Activated T-cell treated with anti-CD3 and anti-CD28 coated beads for 1 hour (primary cell): ENCODE results near the gene PBX4.

Experiments
- DNase-seq: peaks from one replicate; pipeline ENCODE4 v3.0.0-alpha.2; 2020; ENCODE audit warnings: low read depth

The PBX4 gene

DNA sequence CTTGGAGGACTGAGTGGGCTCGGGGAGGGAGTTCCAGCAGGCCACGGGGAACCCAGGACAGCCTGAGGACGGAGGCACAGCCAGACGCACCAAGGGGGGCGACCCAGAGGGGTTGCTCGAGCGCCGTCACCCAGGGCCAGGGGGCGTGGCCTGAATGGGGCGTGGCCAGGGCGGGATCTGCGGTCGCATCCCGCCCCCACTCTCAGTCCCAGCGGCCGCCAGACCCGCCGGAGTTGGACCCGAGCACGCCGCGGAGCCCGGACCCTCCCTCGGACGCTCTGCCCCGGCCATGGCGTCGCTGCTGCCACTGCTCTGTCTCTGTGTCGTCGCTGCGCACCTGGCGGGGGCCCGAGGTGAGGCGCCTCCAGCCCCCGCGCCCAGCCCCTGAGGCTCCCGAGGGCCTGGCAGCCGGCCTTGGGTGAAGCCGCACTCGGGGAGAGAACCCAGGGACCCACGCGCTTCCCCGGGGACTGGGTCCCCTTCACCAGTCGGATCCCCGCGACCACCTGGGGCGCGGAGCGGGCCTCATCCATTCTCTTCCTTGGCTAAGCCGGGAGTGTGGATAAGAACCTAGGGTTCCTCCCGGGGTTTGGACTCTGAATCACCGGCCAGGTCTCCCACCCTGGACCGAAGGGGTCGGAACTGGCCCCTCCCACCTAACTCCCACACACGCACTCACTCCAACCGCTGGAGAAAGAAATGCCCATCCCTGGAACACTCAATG is 80.3 kb downstream of the PBX4 start, which contains the start of gene CILP2:
CILP2 (plus strand) TSS at position 205 of the 724 bp plus-strand sequence; CDS start at position 290, 85 bp downstream.
- peak; percentile 34 for DNase-seq

DNA sequence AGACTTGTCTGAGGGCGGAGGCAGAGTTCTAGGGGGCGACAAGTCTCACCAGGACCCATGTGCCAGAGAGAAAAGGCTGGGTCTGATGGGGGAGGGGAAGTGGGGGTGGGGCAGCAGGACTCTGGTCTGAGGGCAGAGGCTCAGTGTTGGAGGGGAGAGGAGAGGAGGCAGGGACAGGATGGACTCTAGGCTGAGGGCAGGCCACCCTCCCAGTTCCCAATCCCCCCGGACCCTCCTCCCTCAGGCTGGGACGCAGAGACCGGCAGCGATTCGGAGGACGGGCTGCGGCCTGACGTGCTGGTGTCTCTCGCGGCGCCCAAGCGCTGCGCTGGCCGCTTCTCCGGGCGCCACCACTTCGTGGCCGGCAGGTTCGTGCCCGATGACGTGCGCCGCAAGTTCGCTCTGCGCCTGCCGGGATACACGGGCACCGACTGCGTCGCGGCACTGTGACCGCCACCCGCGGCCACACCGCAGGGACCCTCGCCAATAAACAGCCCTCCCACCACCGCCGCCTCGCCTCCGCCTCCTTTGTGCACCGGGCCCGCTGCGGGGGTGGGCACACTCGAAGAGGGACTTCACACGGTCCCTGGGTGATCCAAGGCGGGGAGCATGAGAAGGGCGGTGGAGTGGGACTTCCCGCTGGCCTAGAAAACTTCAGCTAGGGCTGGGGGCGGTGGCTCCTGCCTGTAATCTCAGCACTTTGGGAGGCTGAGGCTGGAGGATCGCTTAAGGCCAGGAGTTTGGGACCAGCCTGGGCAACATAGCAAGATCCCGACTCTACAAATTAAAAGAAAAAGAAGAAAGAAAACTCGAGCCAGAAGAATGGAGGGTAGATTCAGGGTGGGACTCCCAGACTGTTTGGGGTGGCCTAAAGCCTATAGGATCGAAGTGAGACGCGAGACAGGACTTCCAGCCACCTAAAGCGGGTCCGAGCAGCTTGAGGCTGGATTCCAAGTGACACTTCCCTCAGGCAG is 81.1 kb downstream of the PBX4 start:
- DNase-seq: no peak

DNA sequence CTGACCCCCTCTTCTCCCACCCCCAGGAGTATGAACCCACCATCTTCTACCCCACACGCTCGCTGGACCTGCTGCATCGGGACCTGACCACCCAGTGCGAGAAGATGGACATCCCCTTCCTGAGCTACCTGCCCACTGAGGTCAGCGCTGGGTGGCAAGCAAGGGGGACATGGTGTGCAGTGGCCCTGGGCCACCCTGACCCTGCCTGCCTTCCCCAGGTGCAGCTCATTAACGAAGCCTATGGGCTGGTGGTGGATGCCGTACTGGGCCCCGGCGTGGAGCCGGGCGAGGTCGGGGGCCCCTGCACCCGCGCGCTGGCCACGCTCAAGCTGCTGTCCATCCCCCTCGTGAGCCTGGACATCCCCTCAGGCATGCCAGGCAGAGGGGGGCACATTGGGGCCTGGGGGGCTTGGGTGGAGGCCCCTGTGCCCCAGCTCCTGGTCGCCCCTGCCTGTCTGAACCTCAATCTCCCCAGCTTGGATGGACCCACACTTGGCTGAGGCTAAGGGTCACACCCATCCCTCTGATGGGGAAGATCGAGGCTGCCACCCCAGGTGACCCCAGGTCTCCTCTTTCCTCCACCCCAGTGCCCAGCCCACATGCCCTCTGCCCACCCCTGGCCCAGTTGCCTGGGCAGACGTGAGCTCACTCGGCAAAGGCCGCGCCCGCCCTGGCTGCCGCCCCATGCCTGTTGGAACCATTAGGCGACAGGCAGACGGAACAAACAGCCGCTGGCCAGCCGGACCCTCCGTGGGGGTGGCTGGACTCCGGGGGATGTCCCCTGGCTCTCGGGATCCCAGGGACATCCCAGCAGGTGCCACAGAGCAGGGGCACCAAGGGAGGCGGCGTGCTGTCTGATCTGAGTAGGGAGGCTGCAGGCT is 82.9 kb downstream of the PBX4 start:
- no peak for DNase-seq

DNA sequence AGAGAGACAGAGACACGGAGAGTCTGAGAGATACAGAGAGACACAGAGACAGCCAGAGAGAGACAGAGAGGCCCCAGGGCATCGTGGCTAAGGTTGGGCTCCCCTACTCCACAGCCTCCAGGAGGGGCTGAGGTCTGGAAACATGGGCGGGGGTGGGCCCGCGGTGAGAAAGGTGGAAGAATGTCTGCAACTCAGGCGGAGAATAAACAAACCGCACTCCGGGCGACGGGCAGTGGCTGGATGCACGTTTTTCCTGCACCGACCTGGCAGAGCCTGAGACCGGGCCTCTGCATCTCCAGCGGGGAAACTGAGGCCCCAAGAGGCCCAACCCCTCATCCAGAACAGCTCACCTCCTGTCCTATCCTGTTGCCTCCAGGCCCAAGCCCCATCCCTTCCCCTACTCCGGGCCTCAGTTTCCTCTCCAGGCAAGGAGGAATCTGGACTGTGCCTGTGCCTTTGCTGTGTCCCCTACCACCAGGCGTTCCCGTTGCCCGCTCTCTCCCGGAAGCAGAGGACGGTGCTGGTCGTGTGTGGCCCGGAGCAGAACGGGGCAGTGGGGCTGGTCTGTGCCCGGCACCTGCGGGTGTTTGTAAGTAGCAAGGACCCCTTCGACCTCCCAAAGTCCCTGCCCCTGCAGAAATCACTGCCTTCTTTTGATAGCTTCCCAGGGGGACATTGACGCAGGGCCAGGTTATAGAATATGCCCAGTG is 83.8 kb downstream of the PBX4 start:
- no peak for DNase-seq

- no peak for DNase-seq
Measured at GRCh38 chr19:19533841-19534240, 84.6 kb downstream of the PBX4 start.

GRCh38 chr19:19532806-19533701 is 85.4 kb downstream of the PBX4 start:
- DNase-seq: no peak

DNA sequence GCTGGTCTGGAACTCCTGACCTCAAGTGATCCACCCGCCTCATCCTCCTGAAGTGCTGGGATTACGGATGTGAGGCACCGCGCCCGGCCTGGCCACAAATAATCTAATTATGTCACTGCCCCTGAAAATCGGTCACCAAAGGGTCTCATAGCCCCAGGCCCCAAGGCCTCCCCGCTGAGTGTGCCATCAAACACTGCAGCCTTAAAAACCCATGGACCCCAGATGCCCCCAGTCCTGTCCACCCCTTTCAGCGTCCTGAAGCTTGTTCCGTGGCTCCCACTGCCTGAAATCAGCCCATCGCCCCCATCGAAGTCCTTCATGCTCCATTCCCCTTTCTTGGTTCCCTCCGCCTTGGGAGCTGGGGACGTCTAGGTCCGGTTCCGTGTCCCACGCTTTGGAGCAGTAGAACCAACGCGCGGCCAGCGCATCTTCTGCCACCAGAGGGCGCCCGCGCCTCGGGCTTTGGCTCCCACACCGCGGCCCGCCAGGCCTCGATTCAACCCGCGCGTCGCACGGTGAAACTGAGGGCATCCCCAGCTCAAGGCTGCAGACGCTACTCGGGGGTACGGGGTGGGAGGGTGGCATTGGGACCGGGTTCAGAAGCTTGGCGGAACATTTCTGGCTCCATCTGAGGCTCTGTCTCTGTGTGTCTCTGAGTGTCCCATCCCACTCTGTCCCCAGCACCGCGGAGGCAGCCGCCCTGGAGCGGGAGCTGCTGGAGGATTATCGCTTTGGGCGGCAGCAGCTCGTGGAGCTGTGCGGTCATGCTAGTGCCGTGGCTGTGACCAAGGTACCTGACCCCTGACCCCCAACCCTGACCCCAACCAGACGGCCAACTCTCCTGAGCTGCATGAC is 86.3 kb downstream of the PBX4 start:
- peak; percentile 92 for DNase-seq

- DNase-seq: no peak
Measured at GRCh38 chr19:19530889-19531288, 87.6 kb downstream of the PBX4 start.

DNA sequence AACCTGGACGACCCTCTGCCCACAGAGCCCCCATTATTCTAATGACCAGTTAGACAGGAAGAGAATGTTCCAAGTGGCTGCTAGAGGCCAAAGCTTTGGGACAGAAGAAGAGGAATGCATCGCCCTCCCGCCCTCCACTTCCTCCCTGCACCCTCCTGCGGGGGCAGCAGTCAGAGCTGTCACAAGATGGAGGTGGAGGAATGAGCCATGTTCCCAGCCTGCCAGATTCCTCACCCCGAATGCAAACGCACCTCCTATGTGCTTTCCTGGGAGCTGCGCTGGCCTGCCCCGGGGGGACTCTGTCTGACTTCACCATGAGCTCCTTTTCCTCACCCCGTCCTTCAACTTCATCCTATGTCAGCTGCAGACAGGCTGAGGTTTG is 88.1 kb downstream of the PBX4 start:
- no peak for DNase-seq

- no peak for DNase-seq
Measured at GRCh38 chr19:19529783-19530422, 88.6 kb downstream of the PBX4 start.

DNA sequence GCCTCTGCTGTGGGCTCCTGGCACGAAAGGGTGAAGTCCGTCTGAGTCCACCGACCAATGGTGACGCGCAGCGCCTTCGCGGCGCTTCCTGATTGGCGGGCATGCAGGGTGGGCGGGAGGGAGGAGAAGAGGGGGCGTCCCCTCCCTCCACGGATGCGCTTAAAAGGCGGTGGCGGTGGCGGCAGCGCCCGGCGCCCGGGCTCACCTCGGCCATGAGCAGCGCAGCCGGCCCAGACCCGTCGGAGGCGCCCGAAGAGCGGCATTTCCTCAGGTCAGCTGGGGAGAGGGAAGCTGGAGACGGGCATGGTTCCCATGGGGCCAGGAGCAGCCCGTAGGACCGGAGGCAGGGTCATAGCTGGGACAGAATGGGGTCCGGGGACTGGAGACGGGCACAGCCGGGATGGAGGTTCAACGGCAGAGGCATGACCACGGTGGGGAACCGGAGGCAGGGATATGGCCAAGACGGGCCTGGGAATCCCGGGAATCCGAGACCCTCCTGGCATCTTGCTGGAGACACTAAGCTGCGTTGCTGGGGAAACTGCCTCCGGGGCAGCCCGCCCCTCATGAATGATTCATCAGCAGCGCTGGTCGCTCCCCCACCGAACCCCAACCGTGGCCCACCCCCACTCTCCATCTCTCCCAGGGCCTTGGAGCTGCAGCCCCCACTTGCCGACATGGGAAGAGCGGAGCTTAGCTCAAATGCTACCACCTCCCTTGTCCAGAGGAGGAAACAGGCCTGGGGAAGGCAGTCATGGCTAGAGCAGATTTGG is 89.6 kb downstream of the PBX4 start, which contains the start of gene YJEFN3:
YJEFN3 (plus strand) TSS at position 191 of the 770 bp plus-strand sequence; CDS start at position 213, 22 bp downstream.
- DNase-seq: no peak

DNA sequence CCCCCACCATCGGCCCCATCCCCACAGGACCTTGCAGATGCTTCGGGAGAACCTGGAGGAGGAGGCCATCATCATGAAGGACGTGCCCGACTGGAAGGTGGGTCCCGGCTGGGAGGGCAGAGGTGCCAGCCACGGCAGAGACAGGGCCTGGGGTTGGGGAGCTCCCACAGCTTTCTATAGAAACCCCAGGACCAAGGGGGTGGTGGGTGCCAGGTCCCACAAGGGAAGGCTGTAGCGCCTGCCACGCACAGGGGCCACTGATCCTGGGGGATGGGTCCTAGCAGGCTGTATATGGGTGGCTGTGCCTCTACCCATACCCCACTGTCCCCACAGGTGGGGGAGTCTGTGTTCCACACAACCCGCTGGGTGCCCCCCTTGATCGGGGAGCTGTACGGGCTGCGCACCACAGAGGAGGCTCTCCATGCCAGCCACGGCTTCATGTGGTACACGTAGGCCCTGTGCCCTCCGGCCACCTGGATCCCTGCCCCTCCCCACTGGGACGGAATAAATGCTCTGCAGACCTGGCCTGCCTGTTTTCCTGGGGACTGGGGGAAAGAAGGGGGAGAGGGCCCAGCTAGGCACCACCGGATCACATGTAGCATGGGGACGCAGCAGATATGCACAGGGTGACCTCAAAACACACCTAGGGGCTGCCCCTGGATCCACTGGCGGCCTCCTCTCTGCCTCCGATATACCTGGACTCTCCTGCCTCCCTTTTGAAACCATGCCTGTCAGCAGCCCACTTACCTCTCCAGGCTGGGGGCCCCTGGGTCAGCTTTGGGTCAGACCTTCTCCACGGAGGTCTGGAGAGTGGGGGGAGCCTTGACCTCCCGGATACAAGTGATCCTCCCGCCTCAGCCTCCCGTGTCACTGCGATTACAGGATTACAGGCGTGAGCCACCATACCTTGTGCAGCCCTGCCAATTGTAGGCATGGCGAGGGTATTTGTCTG is 90.5 kb downstream of the PBX4 start:
- DNase-seq: no peak

DNA sequence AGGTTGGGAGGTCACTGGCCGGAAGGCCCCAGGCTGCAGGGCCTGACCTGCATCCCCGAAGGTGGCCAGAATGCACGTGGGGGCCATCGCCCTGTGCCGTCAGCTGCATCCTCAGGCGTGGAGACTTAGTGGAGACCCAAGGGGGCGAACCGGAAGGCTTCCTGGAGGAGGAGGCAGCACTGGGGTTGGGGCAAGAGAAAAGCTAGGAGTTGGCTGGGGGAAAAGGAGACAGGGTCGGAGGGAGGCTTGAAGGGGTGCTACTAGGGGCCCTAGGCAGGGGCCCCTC is 91.2 kb downstream of the PBX4 start:
- DNase-seq: no peak

- DNase-seq: no peak
Measured at GRCh38 chr19:19526581-19527370, 91.7 kb downstream of the PBX4 start.

GRCh38 chr19:19525611-19526380 is 92.7 kb downstream of the PBX4 start:
- no peak for DNase-seq
